Measurements from ENCODE around the gene TMEM114. TPM values are rescaled to one million over a fixed set of nuclear protein-coding genes. Genes with fewer than 3 reads are reported as not detected.
A peak's percentile ranks its signal among the peaks of the same experiment; 100 is the strongest.

TMEM114 gene
- total RNA-seq, 1 donor from 2014 or later: not detected

DNA sequence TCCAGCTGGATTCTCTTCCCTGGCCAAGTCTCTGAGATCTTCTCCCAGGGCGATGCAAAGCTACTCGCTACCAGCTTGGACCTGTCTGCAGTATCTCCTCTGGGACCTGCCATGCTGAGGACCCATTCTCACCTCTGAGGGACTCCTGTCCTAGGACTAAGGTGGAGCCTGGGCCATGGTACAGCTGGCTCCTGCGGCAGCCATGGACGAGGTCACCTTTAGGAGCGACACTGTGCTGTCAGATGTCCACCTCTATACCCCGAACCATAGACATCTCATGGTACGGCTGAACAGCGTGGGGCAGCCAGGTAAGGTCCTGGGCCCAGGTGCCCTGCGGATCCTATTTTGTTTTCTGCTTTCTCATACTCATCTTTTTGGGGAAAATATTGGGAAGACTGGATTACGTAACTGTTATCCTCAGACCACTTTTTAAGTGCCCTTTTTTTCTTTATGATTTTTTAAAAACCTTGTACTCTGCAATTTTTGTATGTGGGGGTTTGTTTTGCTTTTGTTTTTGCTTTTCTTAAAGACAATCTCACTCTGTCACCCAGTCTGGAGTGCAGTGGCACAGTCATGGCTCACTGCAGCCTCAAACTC is 35.3 kb upstream of the TMEM114 start:
- no peak for FAIRE-seq
- no peak for DNase-seq (ENCODE audit: low read depth)
- TF ChIP-seq, protein P1, sequence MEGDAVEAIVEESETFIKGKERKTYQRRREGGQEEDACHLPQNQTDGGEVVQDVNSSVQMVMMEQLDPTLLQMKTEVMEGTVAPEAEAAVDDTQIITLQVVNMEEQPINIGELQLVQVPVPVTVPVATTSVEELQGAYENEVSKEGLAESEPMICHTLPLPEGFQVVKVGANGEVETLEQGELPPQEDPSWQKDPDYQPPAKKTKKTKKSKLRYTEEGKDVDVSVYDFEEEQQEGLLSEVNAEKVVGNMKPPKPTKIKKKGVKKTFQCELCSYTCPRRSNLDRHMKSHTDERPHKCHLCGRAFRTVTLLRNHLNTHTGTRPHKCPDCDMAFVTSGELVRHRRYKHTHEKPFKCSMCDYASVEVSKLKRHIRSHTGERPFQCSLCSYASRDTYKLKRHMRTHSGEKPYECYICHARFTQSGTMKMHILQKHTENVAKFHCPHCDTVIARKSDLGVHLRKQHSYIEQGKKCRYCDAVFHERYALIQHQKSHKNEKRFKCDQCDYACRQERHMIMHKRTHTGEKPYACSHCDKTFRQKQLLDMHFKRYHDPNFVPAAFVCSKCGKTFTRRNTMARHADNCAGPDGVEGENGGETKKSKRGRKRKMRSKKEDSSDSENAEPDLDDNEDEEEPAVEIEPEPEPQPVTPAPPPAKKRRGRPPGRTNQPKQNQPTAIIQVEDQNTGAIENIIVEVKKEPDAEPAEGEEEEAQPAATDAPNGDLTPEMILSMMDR (IDR thresholded peaks at IDR 0.05; ENCODE audit: insufficient read depth, low read length, severe bottlenecking): no peak
- H3K36me3 ChIP-seq (ENCODE audit: control insufficient read depth, insufficient read depth, low read length): peaks cover 33% of the 10 kb centered on the region
- H3K4me3 ChIP-seq (ENCODE audit: low read depth, low read length): no peak overlapping the region
- H3K27me3 ChIP-seq (ENCODE audit: control insufficient read depth, insufficient read depth, low read length): no peaks in the 10 kb centered on the region

DNA sequence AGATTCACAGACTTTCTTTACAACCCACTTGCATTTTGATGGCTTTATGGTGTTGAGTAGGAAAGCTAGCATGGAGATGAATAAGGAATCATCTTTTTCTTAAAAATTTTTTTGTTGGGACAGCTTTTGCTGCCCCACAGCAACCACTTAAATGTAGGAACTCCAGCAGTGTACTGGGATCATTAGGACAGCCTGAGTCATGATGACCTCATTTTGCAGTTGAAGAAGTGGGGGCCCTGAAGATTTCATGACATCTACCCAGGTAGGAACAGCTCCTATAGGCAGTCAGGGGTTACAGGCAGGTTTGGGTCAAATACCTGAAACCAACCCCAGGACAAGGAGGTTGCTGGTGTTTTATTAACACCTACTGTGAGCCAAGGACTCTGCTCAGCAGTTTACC is 33.3 kb upstream of the TMEM114 start:
- DNase-seq (ENCODE audit: low read depth): peak; percentile 62
- Histone ChIP-seq H3K27me3 (ENCODE audit: control insufficient read depth, insufficient read depth, low read length) (no peaks in the 10 kb centered on the region), H3K4me3 (ENCODE audit: low read depth, low read length) (no peak overlapping the region), H3K36me3 (ENCODE audit: control insufficient read depth, insufficient read depth, low read length) (peaks cover 15% of the 10 kb centered on the region)
- FAIRE-seq: no peak
- TF ChIP-seq, protein P1 (IDR thresholded peaks at IDR 0.05; ENCODE audit: insufficient read depth, low read length, severe bottlenecking): no peak

DNA sequence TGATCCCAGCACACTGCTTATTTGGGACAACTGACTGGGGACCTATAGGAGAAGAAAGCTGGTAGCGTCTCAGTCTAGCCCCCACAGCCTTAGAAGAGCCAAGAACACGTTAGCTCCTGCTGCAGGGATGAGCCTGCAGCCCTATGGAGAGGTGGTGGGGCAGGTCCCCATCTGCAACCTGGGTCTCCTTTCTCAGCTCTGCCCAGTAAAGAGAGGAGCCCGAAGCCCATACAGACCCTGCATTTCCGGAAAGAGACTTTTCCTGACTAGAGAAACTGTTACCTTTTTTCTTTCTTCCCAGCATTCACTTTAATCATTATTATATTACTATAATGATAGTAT is 32.0 kb upstream of the TMEM114 start:
- TF ChIP-seq, protein P1 (IDR thresholded peaks at IDR 0.05; ENCODE audit: insufficient read depth, low read length, severe bottlenecking): no peak

DNA sequence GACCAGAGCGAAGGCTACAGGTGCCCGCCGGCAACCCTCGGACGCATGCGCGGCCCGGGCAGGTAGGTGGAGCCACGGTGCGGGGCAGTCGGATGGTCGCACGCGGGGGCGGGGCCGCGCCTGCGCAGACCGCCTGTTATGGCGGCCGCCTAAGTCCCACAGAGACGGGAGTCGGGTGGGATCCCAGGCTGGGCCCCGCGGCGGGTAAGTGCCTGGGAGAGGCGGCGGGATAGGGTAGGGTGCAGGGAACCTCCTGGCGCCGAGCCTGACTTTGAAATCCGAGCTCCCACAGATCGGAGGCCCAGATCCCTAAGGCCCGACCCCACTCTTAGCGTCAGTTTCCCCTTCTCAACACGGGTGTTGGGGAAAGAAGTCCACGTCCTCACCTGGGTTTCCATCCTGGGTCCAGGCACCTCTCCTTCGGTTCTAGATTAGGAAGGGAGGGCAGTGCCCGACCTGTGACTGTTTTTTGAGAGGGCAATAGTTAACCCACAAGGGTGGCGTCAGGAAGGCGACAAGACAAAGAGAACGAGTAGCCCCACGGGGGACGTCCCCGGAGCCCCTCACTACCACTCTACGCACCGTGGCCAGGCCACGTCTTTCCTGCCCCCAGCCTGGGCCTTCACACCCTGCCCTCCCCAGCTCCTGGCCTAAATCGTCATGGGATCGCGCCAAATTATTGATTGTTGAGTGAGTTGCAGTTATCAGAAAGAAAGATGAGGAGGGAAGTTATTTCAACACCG is 31.4 kb upstream of the TMEM114 start, which contains the start of gene METTL22:
Gene METTL22 (plus strand): TSS at position 127 of the 743 bp plus-strand sequence. CDS start 3,968 bp downstream, outside the sequence.
- DNase-seq (ENCODE audit: low read depth) (peak; percentile 72), FAIRE-seq (no peak)
- peak within 1 kb of the TSS; percentile 84 for H3K4me3 ChIP-seq (ENCODE audit: low read depth, low read length)
- peaks cover 9% of the 10 kb centered on the region for H3K36me3 ChIP-seq (ENCODE audit: control insufficient read depth, insufficient read depth, low read length)
- H3K27me3 ChIP-seq (ENCODE audit: control insufficient read depth, insufficient read depth, low read length): no peaks in the 10 kb centered on the region
- TF ChIP-seq, protein P1 (IDR thresholded peaks at IDR 0.05; ENCODE audit: insufficient read depth, low read length, severe bottlenecking): no peak

More for the DNA sequence above, 32.0 kb upstream of the TMEM114 start:
- DNase-seq (ENCODE audit: low read depth): no peak
- peak; percentile 72 for FAIRE-seq
- H3K4me3 ChIP-seq (ENCODE audit: low read depth, low read length): peak overlapping the region; percentile 84
- peaks cover 11% of the 10 kb centered on the region for H3K36me3 ChIP-seq (ENCODE audit: control insufficient read depth, insufficient read depth, low read length)
- no peaks in the 10 kb centered on the region for H3K27me3 ChIP-seq (ENCODE audit: control insufficient read depth, insufficient read depth, low read length)

DNA sequence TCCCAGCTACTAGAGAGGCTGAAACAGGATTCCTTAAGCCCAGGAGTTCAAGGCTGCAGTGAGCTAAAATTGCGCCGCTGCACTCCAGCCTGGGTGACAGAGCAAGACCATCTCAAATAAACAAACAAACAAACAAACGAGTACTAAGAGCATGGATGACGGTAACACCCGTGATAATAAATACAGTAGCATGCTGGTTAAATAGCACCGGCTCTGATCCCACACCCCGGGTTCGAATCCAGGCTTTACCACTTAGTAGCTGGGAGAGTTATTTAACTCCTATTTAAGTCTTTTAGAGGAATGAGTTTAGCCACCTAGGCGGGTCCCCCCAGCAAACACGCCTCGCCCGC is 30.9 kb upstream of the TMEM114 start:
- no peak for DNase-seq (ENCODE audit: low read depth)
- H3K4me3 ChIP-seq (ENCODE audit: low read depth, low read length): peak overlapping the region; percentile 84
- TF ChIP-seq, protein P1 (IDR thresholded peaks at IDR 0.05; ENCODE audit: insufficient read depth, low read length, severe bottlenecking): no peak
- H3K36me3 ChIP-seq (ENCODE audit: control insufficient read depth, insufficient read depth, low read length): peaks cover 9% of the 10 kb centered on the region
- H3K27me3 ChIP-seq (ENCODE audit: control insufficient read depth, insufficient read depth, low read length): no peaks in the 10 kb centered on the region
- FAIRE-seq: no peak

Measured in bronchial epithelial cell (primary cell).